Right lobe of liver (tissue), 6 donors: Measurements from ENCODE around the gene TBC1D12. TPM values are rescaled to one million over a fixed set of nuclear protein-coding genes. Genes with fewer than 3 reads are reported as not detected.

ENCODE experiments used
- ATAC-seq, 4 donors: fragments of 200-7000 bp; cut with Tn5 transposase; one replicate each; pipeline ENCODE4 v1.9.1; 2020; ENCODE audit warnings: mild to moderate bottlenecking in 4 of 4, moderate library complexity in 4 of 4
- DNase-seq, 3 donors: peaks; one replicate each; pipeline ENCODE4 v3.0.0-alpha.2; 2020
- H3K27ac ChIP-seq, 3 donors: fragments of 200-600 bp; one replicate each; pipeline ENCODE4 v1.8.0; 2022
- H3K27me3 ChIP-seq, 2 donors: fragments of 200-600 bp; one replicate each; pipeline ENCODE4 v1.8.0; 2022
- H3K36me3 ChIP-seq, 4 donors: fragments of 200-600 bp; sonication (generic) in 1 of 4; one replicate each; pipeline versions ENCODE4 v1.5.1 to v1.8.0; 2017 to 2022; ENCODE audit warnings: control low read depth in 1 of 4
- H3K4me1 ChIP-seq, 4 donors: fragments of 200-600 bp; sonication (generic) in 1 of 4; one replicate each; pipeline versions ENCODE4 v1.5.1 to v1.8.0; 2017 to 2022; ENCODE audit warnings: control low read depth in 1 of 4
- H3K4me3 ChIP-seq, 3 donors: fragments of 200-600 bp; one replicate each; pipeline ENCODE4 v1.8.0; 2022
- H3K9me3 ChIP-seq, 4 donors: fragments of 200-600 bp; sonication (generic) in 1 of 4; one replicate each; pipeline versions ENCODE4 v1.5.1 to v1.8.0; 2017 to 2022; ENCODE audit warnings: control low read depth in 1 of 4
- CTCF ChIP-seq, 4 donors: fragments of 200-600 bp in 3 of 4; fragments of 450-650 bp in 1 of 4; IDR thresholded peaks; one replicate each; pipeline versions ENCODE4 v1.5.1 to v1.8.0; 2016 to 2022; ENCODE audit warnings: antibody characterized with exemption in 4 of 4, mild to moderate bottlenecking in 2 of 4
- POLR2A ChIP-seq: fragments of 450-650 bp; IDR thresholded peaks from one replicate; pipeline ENCODE4 v1.6.1; 2017; ENCODE audit warnings: antibody characterized with exemption, mild to moderate bottlenecking
- WGBS: methylation state at CpG from one replicate; pipeline ENCODE4 v1.1.6; 2018; ENCODE audit warnings: low coverage, low lambda C conversion rate; ENCODE audit not compliant: insufficient coverage; ENCODE audit errors: missing lambda C conversion rate; 5-methylcytosine and 5-hydroxymethylcytosine counted together
- intact Hi-C, 2 donors: fragments of 100-400 bp; cut with DNase I; formaldehyde crosslinking; loops; one replicate each; pipeline versions ENCODE4 v1.11.2 to v1.14.1; 2022
- long read RNA-seq: library from polyadenylated mRNA; unstranded; transcript quantifications from one replicate; pipeline ENCODE4 v2.0.0, GENCODE V29; 2019
- total RNA-seq, 6 experiments: library from RNA; depleted of rRNA in 2 of 6; stranded (reverse); fragments of >200 nt in 2 of 6; fragmentation: NEBNext Ultra II Directional in 3 of 6; extraction: Animal tissue kit (Norgen Biotek cat#: 25700) in 3 of 6; gene quantifications; one replicate each; pipeline versions ENCODE4 v1.1.0 to v1.2.4, GENCODE V29; 2016 to 2023
- donor health status: DM: no; HTN: yes; CAD: no.
- donor health status: DM: no; HTN: no; CAD: no.
- donor health status: DM: no; HTN: no; CAD: no.
- donor health status: DM: no; HTN: yes; CAD: no.
- donor health status: DM: no; HTN: yes; CAD: no.

Gene TBC1D12
- 1 to 10 TPM; 3.8 to 5.2 (median 4.9) TPM for total RNA-seq
- long read RNA-seq: 0 reads

GRCh38 chr10:94402204-94402842 lies at the start of gene TBC1D12:
TSS of gene TBC1D12 (plus strand) at chr10:94402541. CDS start at chr10:94402614, 73 bp downstream.
- Histone ChIP-seq H3K4me3 (peak within 1 kb of the TSS; percentile 69 to 94 (median 73)), H3K36me3 (no peaks in the 10 kb centered on the region), H3K9me3 (no peaks in the 10 kb centered on the region), H3K27ac (peak within 1 kb of the TSS; percentile 85 to 97 (median 88)), H3K4me1 (peaks cover 0 to 10% (median 0%) of the 10 kb centered on the region in 4 donors), H3K27me3 (no peaks in the 10 kb centered on the region)
- peak; percentile 93 to 98 (median 96) for ATAC-seq
- DNase-seq: peak; percentile 95 to 96 (median 96)
- WGBS: 0% methylated on average over 7 of the region's 56 CpGs
- intact Hi-C loops: no loop called here
- peak; percentile 72 for TF ChIP-seq POLR2A
- no peak for TF ChIP-seq CTCF (IDR thresholded peaks at IDR 0.05)

GRCh38 chr10:94353336-94353735 lies 49.0 kb upstream of the TBC1D12 start:
- WGBS: 91% methylated on average over 3 of the region's 3 CpGs
- Histone ChIP-seq H3K9me3 (no peaks in the 10 kb centered on the region), H3K36me3 (peaks cover 5 to 63% (median 8%) of the 10 kb centered on the region in 4 donors), H3K27me3 (no peaks in the 10 kb centered on the region), H3K4me1 (no peaks in the 10 kb centered on the region), H3K27ac (no peak overlapping the region), H3K4me3 (no peak overlapping the region)
- DNase-seq (no peak), ATAC-seq (no peak)
- no peak for TF ChIP-seq POLR2A
- no peak for TF ChIP-seq CTCF (IDR thresholded peaks at IDR 0.05)
- intact Hi-C loops: no loop called here

GRCh38 chr10:94355841-94356240 lies 46.5 kb upstream of the TBC1D12 start:
- DNase-seq (no peak), ATAC-seq (no peak)
- H3K4me1 ChIP-seq: peaks cover 0 to 3% (median under 1%) of the 10 kb centered on the region in 4 donors
- intact Hi-C loops: no loop called here
- TF ChIP-seq POLR2A: no peak
- no peak for TF ChIP-seq CTCF (IDR thresholded peaks at IDR 0.05)
- WGBS: 98% methylated on average over 2 of the region's 2 CpGs
- H3K4me3 ChIP-seq: no peak overlapping the region
- H3K36me3 ChIP-seq: peaks cover 0 to 47% (median 2%) of the 10 kb centered on the region in 4 donors
- no peak overlapping the region for H3K27ac ChIP-seq
- H3K27me3 ChIP-seq: no peaks in the 10 kb centered on the region
- no peaks in the 10 kb centered on the region for H3K9me3 ChIP-seq

- ATAC-seq (no peak), DNase-seq (no peak)
- Histone ChIP-seq H3K27ac (no peak overlapping the region), H3K4me3 (no peak overlapping the region), H3K4me1 (peaks cover 0 to 16% (median 8%) of the 10 kb centered on the region in 4 donors), H3K27me3 (no peaks in the 10 kb centered on the region), H3K9me3 (no peaks in the 10 kb centered on the region), H3K36me3 (peaks cover 0 to 39% (median 1%) of the 10 kb centered on the region in 4 donors)
- intact Hi-C loops: no loop called here
- WGBS: 91% methylated on average over 3 of the region's 3 CpGs
- TF ChIP-seq POLR2A (no peak), CTCF (IDR thresholded peaks at IDR 0.05) (no peak)
Observed at GRCh38 chr10:94357193-94357592, 45.1 kb upstream of the TBC1D12 start.
